CD14-positive monocyte (primary cell): ENCODE measurements around the gene MORN1. TPM values are rescaled to one million over a fixed set of nuclear protein-coding genes. Genes with fewer than 3 reads are reported as not detected.

Source experiments
- DNase-seq, 3 donors: peaks; one replicate each; pipeline ENCODE4 v3.0.0-alpha.2; 2011 to 2022
- H2AFZ ChIP-seq: 2 replicates; pipeline ENCODE4 v1.6.0; 2012; ENCODE audit warnings: mild to moderate bottlenecking, low read depth, low read length, inconsistent platforms; ENCODE audit not compliant: insufficient read depth, poor library complexity, severe bottlenecking
- H3K27ac ChIP-seq, 2 donors: 1 replicate in 1 of 2; 2 replicates in 1 of 2; pipeline ENCODE4 v1.5.1; 2012 to 2013; ENCODE audit warnings: low read length in 2 of 2, control low read depth in 1 of 2, inconsistent platforms in 1 of 2, low read depth in 1 of 2, mild to moderate bottlenecking in 1 of 2
- H3K27me3 ChIP-seq, 2 donors: one replicate each; pipeline versions ENCODE4 v1.6.0 to v1.6.1; 2011 to 2013; ENCODE audit warnings: low read length in 2 of 2; ENCODE audit not compliant: control insufficient read depth in 2 of 2, insufficient read depth in 2 of 2
- H3K36me3 ChIP-seq, 2 donors: replicated peaks in 1 of 2; 1 replicate in 1 of 2; 2 replicates in 1 of 2; pipeline versions ENCODE4 v1.5.1 to v1.6.1; 2012 to 2013; ENCODE audit warnings: low read length in 2 of 2, control low read depth in 1 of 2, inconsistent platforms in 1 of 2, mild to moderate bottlenecking in 1 of 2; ENCODE audit not compliant: insufficient read depth in 2 of 2, control insufficient read depth in 1 of 2
- H3K4me1 ChIP-seq, 2 donors: 1 replicate in 1 of 2; 2 replicates in 1 of 2; pipeline versions ENCODE4 v1.5.1 to v1.6.1; 2012 to 2013; ENCODE audit warnings: low read length in 2 of 2, control low read depth in 1 of 2, inconsistent platforms in 1 of 2, mild to moderate bottlenecking in 1 of 2, moderate library complexity in 1 of 2; ENCODE audit not compliant: insufficient read depth in 2 of 2, control insufficient read depth in 1 of 2
- H3K4me2 ChIP-seq: replicated peaks from 2 replicates; pipeline ENCODE3; 2012; ENCODE audit warnings: low read length, moderate library complexity, mild to moderate bottlenecking; ENCODE audit not compliant: poor library complexity, severe bottlenecking; ENCODE audit errors: extremely low read depth
- H3K4me3 ChIP-seq, 3 experiments: fragments of 200-600 bp in 1 of 3; sonication (generic) in 1 of 3; replicated peaks in 1 of 3; 1 replicate in 2 of 3; 2 replicates in 1 of 3; pipeline ENCODE4 v1.5.1; 2011 to 2013; ENCODE audit warnings: low read length in 3 of 3, mild to moderate bottlenecking in 3 of 3, control low read depth in 2 of 3, low read depth in 2 of 3, inconsistent platforms in 1 of 3, moderate library complexity in 1 of 3
- H3K79me2 ChIP-seq: 2 replicates; pipeline ENCODE4 v1.6.0; 2012; ENCODE audit warnings: mild to moderate bottlenecking, control low read depth, inconsistent platforms, low read length, moderate library complexity; ENCODE audit not compliant: insufficient read depth
- H3K9ac ChIP-seq: 2 replicates; pipeline ENCODE4 v1.6.0; 2017; ENCODE audit warnings: low read length, mild to moderate bottlenecking; ENCODE audit not compliant: insufficient read depth, poor library complexity, severe bottlenecking
- H3K9me3 ChIP-seq, 2 donors: replicated peaks in 1 of 2; 1 replicate in 1 of 2; 2 replicates in 1 of 2; pipeline versions ENCODE4 v1.5.1 to v1.6.1; 2012 to 2013; ENCODE audit warnings: low read length in 2 of 2, control low read depth in 1 of 2; ENCODE audit not compliant: control insufficient read depth in 1 of 2, insufficient read depth in 1 of 2
- H4K20me1 ChIP-seq: 2 replicates; pipeline ENCODE4 v1.6.0; 2012; ENCODE audit warnings: mild to moderate bottlenecking, low read length, control low read depth, moderate library complexity; ENCODE audit not compliant: insufficient read depth
- H3K27ac Mint-ChIP-seq, 7 donors: one replicate each; pipeline ENCODE4 v1.8.0; 2020; ENCODE audit warnings: mild to moderate bottlenecking in 7 of 7, mixed read lengths in 7 of 7, moderate library complexity in 6 of 7, inconsistent platforms in 2 of 7
- H3K27me3 Mint-ChIP-seq, 3 donors: one replicate each; pipeline ENCODE4 v1.8.0; 2021 to 2022; ENCODE audit warnings: low read depth in 3 of 3, mild to moderate bottlenecking in 3 of 3, mixed read lengths in 3 of 3, moderate library complexity in 3 of 3, inconsistent platforms in 1 of 3
- H3K36me3 Mint-ChIP-seq, 2 donors: one replicate each; pipeline ENCODE4 v1.8.0; 2020; ENCODE audit warnings: mixed read lengths in 2 of 2, inconsistent platforms in 1 of 2, mild to moderate bottlenecking in 1 of 2
- H3K4me1 Mint-ChIP-seq: one replicate; pipeline ENCODE4 v1.8.0; 2020; ENCODE audit warnings: mild to moderate bottlenecking, mixed read lengths
- H3K4me3 Mint-ChIP-seq, 2 donors: one replicate each; pipeline ENCODE4 v1.8.0; 2020; ENCODE audit warnings: mild to moderate bottlenecking in 2 of 2, mixed read lengths in 2 of 2, moderate library complexity in 1 of 2
- H3K9me3 Mint-ChIP-seq, 7 donors: one replicate each; pipeline ENCODE4 v1.8.0; 2020 to 2022; ENCODE audit warnings: mixed read lengths in 7 of 7, mild to moderate bottlenecking in 6 of 7, moderate library complexity in 6 of 7, inconsistent platforms in 2 of 7
- CTCF ChIP-seq: fragments of 200-600 bp; IDR thresholded peaks from one replicate; pipeline ENCODE4 v1.8.0; 2022; ENCODE audit warnings: antibody characterized with exemption, mild to moderate bottlenecking
- WGBS: methylation state at CpG from one replicate; pipeline ENCODE4 v1.1.5; 2013; ENCODE audit warnings: missing lambda C conversion rate; ENCODE audit not compliant: insufficient coverage; 5-methylcytosine and 5-hydroxymethylcytosine counted together
- intact Hi-C, 2 donors: fragments of 100-400 bp; cut with micrococcal nuclease; formaldehyde crosslinking; loops; one replicate each; pipeline versions ENCODE4 v1.15.0 to v1.15.1; 2023
- polyA plus RNA-seq, 3 donors: library from polyadenylated mRNA; depleted of rRNA in 1 of 3; unstranded in 2 of 3; stranded (reverse) in 1 of 3; fragments of 300-500 nt in 2 of 3; fragments of >200 nt in 1 of 3; fragmentation: Illumina TruSeq in 2 of 3; gene quantifications; 1 replicate in 2 of 3; 2 replicates in 1 of 3; pipeline ENCODE4 v1.2.3, GENCODE V29; 2012 to 2021

MORN1 gene
- polyA plus RNA-seq, 3 donors: 1.5 to 3.0 (median 1.7) TPM

- Histone ChIP-seq H2AFZ (no peak overlapping the region), H3K4me2 (no peak overlapping the region), H3K36me3 (peaks cover 41 to 62% of the 10 kb centered on the region in 2 donors), H3K27me3 (peaks cover 0 to 2% of the 10 kb centered on the region in 2 donors), H3K9ac (no peak overlapping the region), H3K27ac (no peak overlapping the region), H3K4me1 (peaks cover 26 to 36% of the 10 kb centered on the region in 2 donors), H3K9me3 (no peaks in the 10 kb centered on the region), H3K79me2 (peaks cover 15% of the 10 kb centered on the region), H4K20me1 (peaks cover 78% of the 10 kb centered on the region), H3K4me3 (no peak overlapping the region)
- Mint-ChIP-seq H3K27me3 (peaks cover 7 to 15% (median 11%) of the 10 kb centered on the region in 3 donors), H3K4me1 (peaks cover 23% of the 10 kb centered on the region), H3K36me3 (peaks cover 60 to 67% of the 10 kb centered on the region in 2 donors), H3K9me3 (peaks cover 0 to 7% (median 0%) of the 10 kb centered on the region in 7 donors), H3K4me3 (no peak overlapping the region), H3K27ac (no peak overlapping the region)
- intact Hi-C loops: no loop called here
- DNase-seq: no peak
- no peak for TF ChIP-seq CTCF
- WGBS: 94% methylated on average over 22 of the region's 22 CpGs
These were observed 87.1 kb downstream of the MORN1 start for GRCh38 chr1:2304282-2304681.

- H3K9me3 ChIP-seq: no peaks in the 10 kb centered on the region
- H3K27me3 Mint-ChIP-seq: peaks cover 11 to 20% (median 11%) of the 10 kb centered on the region in 3 donors
- H2AFZ ChIP-seq: no peak overlapping the region
- no peak overlapping the region for H3K9ac ChIP-seq
- H3K79me2 ChIP-seq: peaks cover 20% of the 10 kb centered on the region
- H3K27ac Mint-ChIP-seq: peak overlapping the region in 1 of 7 donors; percentile 58
- 87% methylated on average over 18 of the region's 26 CpGs for WGBS
- H3K4me3 Mint-ChIP-seq: no peak overlapping the region
- no peak overlapping the region for H3K27ac ChIP-seq
- H4K20me1 ChIP-seq: peaks cover 79% of the 10 kb centered on the region
- TF ChIP-seq CTCF: no peak
- H3K4me1 Mint-ChIP-seq: peaks cover 28% of the 10 kb centered on the region
- peaks cover 0 to 2% of the 10 kb centered on the region in 2 donors for H3K27me3 ChIP-seq
- no peak for DNase-seq
- intact Hi-C loops: no loop called here
- peaks cover 60 to 62% of the 10 kb centered on the region in 2 donors for H3K36me3 Mint-ChIP-seq
- no peak overlapping the region for H3K4me3 ChIP-seq
- H3K36me3 ChIP-seq: peaks cover 39 to 58% of the 10 kb centered on the region in 2 donors
- no peak overlapping the region for H3K4me2 ChIP-seq
- H3K9me3 Mint-ChIP-seq: peaks cover 0 to 9% (median 0%) of the 10 kb centered on the region in 7 donors
- peaks cover 31 to 41% of the 10 kb centered on the region in 2 donors for H3K4me1 ChIP-seq
These were observed 87.6 kb downstream of the MORN1 start for GRCh38 chr1:2303781-2304180.
